Cardiac atrium fibroblast (primary cell): ENCODE data around the gene BAG5. TPM values are rescaled to one million over a fixed set of nuclear protein-coding genes. Genes with fewer than 3 reads are reported as not detected.

ENCODE experiments used
- total RNA-seq: library from RNA; depleted of rRNA; stranded (reverse); fragments of >200 nt; gene quantifications from 2 replicates; pipeline ENCODE4 v1.2.3, GENCODE V29; 2015

The BAG5 gene, protein sequence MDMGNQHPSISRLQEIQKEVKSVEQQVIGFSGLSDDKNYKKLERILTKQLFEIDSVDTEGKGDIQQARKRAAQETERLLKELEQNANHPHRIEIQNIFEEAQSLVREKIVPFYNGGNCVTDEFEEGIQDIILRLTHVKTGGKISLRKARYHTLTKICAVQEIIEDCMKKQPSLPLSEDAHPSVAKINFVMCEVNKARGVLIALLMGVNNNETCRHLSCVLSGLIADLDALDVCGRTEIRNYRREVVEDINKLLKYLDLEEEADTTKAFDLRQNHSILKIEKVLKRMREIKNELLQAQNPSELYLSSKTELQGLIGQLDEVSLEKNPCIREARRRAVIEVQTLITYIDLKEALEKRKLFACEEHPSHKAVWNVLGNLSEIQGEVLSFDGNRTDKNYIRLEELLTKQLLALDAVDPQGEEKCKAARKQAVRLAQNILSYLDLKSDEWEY
- total RNA-seq = 19.7 and 21.1 TPM in 2 replicates

DNA sequence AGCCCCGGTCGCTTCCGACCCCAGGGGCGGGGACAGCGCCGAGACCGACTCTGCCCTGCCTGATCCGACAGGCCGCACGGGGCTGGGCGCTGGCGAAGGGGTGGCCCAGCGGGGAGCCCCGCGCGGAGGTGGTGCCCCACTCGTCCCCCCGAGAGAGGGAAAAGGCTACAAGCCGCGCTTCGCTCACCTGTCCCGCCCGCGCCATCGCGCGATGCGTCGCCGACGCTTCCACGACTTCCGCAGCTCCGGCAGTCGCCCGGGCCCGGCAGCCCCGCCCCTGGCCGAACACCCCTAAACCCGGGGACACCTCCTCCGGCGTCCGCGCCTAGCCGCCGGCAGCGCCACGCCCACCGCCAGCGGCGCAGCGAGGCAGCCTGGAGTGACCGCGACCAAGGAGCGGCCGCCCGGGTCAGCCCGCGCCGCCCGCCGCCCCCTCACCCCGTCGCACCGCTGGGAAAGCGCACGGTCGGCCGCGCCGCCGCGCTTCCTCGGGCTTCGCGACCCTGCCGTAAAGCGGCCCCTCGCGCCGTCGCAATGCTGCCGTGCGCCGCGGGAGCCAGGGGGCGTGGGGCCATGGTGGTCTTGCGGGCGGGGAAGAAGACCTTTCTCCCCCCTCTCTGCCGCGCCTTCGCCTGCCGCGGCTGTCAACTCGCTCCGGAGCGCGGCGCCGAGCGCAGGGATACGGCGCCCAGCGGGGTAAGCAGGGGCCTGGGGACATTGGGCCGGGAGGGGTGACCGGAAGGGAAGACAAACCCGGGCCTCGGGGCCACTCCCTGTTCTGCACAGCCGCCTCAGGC, at the start of gene BAG5, which contains the start of gene COA8:
TSS of gene BAG5 (minus strand) at position 229 of the 797 bp plus-strand sequence. CDS start 1,493 bp downstream, outside the sequence.
TSS of gene COA8 (plus strand) at position 532 of the 797 bp plus-strand sequence. CDS start at position 574, 42 bp downstream.

DNA sequence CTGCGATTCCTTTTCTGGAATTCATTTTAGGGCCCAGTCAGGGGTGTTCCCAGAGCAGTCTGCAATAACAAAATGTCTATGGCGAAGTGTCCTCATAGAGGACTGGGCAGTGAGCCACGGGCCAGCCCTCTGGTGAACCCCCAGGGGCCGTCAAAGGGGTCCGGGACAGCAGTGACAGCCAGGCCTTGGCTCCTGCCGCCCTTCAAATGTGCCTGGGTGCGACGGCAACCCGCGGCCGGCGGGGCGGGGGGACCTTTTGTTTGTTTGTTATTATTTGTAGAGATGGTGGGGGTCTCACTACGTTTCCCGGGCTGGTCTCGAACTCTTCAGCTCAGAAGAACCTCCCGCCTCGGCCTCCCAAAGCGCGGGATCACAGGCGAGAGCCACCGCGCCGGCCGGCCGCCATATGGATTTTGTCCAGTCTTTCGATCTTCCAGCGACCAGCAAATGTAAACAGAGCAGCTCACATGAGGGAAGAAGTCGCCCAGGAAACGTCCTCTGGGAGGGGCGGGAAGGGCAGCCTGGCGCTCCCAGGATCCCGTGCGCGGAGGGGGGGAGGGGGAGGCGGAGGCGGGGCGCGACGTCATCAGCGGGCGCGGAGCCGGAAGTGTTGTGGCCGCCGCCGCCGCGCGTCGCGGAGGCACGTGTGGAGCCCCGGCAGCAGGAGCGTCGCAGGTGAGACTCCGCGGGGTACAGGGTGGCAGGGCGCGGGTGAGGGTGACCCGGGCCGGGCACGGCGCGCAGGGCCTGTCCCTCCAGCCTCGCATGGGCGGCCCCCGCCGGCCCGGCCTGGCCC, 33.7 kb downstream of the BAG5 start, which contains the start of gene TRMT61A:
TSS of gene TRMT61A (plus strand) at position 610 of the 796 bp plus-strand sequence. CDS start 783 bp downstream, outside the sequence.

DNA sequence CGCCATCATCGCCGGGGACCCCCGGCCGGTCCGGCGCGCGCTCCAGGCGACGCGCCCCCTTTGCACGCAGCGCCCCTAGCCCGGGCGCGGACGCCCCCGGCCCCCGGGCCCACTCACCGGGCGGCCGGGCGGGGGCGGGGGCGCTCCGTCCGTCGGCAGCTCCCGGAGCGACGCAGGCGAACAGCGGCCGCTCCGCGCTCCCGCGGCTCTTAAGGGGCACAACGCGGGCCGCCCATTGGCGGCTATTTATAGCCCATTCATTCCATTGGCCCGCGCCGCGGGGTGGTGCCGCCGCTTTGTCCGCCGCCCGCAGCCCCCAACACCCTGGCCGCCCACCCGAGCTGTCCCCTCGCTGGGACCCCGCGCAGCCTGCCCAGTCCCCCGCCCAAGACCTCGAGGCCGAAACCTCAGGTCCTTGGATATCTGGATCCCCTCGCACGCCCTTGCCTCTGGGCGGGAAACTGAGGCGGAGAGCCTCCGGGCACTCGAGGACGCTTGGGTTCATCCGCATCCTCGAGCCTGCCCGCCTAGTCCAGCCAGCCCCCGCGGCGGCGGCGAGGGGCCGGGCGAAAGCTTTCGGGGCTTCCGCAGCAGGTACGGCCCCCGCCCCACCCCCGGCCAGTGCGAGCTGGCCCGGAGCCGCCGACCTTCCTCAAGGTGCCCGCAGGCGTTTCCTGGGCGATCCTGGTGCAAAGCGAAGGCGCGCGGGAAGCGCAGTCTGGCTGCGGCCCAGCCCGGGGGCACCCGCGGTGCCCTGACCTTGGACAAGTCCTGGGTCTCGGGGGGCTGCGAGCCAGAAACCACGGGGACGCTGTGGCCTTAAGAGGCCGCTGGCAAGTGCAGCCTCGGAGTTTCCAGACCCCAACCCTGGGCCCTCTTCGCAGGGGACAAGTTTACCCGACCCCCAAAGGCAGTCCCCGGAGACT, 39.5 kb downstream of the BAG5 start, which contains the start of gene CKB:
TSS of gene CKB (minus strand) at position 182 of the 926 bp plus-strand sequence. CDS start 337 bp downstream, outside the sequence.

Other genes starting within 250 kb of the BAG5 start
- gene EIF5, start 228.4 kb downstream of the BAG5 start, total RNA-seq = 97.7 and 145 TPM in 2 replicates
- gene MARK3, start 177.2 kb downstream of the BAG5 start, total RNA-seq = 50.5 and 54.9 TPM in 2 replicates
- gene CKB, start 39.8 kb downstream of the BAG5 start, total RNA-seq = 44.9 and 67.9 TPM in 2 replicates
- gene TRMT61A, start 33.5 kb downstream of the BAG5 start, total RNA-seq = 8.1 and 11.2 TPM in 2 replicates
- gene COA8, start 303 bp upstream of the BAG5 start, total RNA-seq = 27.5 and 57.8 TPM in 2 replicates
- 170 and 195 TPM in 2 replicates for gene KLC1, start 66.6 kb upstream of the BAG5 start, total RNA-seq
- gene XRCC3, start 152.8 kb upstream of the BAG5 start, total RNA-seq = 6.0 and 11.0 TPM in 2 replicates
- 40.8 and 45.4 TPM in 2 replicates for gene ZFYVE21, start 153.2 kb upstream of the BAG5 start, total RNA-seq